H9 (cell line): ENCODE measurements around the gene SCYL3. TPM values are rescaled to one million over a fixed set of nuclear protein-coding genes. Genes with fewer than 3 reads are reported as not detected.

Source experiments
- DNase-seq: peaks from one replicate; pipeline ENCODE4 v3.0.0-alpha.2; 2017
- H2AFZ ChIP-seq: one replicate; pipeline ENCODE4 v1.6.1; 2013; ENCODE audit warnings: mild to moderate bottlenecking, low read length, control low read depth, moderate library complexity
- H2AK5ac ChIP-seq: 2 replicates; pipeline ENCODE4 v1.6.1; 2013; ENCODE audit warnings: low read length, control low read depth, mixed read lengths; ENCODE audit not compliant: insufficient read length
- H2BK120ac ChIP-seq: one replicate; pipeline ENCODE4 v1.6.1; 2013; ENCODE audit warnings: low read depth, mild to moderate bottlenecking, low read length, control low read depth, inconsistent platforms; ENCODE audit not compliant: poor library complexity, severe bottlenecking
- H2BK12ac ChIP-seq: 2 replicates; pipeline ENCODE4 v1.6.1; 2013; ENCODE audit warnings: low read length, control low read depth, mixed read lengths, low read depth; ENCODE audit not compliant: insufficient read length
- H2BK15ac ChIP-seq: 2 replicates; pipeline ENCODE4 v1.6.1; 2013; ENCODE audit warnings: low read depth, low read length, control low read depth
- H2BK20ac ChIP-seq: one replicate; pipeline ENCODE4 v1.6.1; 2013; ENCODE audit warnings: low read depth, mild to moderate bottlenecking, low read length, control low read depth, inconsistent platforms; ENCODE audit not compliant: poor library complexity, severe bottlenecking
- H2BK5ac ChIP-seq: 2 replicates; pipeline ENCODE4 v1.6.1; 2013; ENCODE audit warnings: low read length, control low read depth, mixed read lengths; ENCODE audit not compliant: insufficient read length
- H3K14ac ChIP-seq: 2 replicates; pipeline ENCODE4 v1.6.1; 2013; ENCODE audit warnings: low read length, control low read depth; ENCODE audit not compliant: insufficient read depth
- H3K18ac ChIP-seq: 2 replicates; pipeline ENCODE4 v1.6.1; 2013; ENCODE audit warnings: low read depth, mild to moderate bottlenecking, mixed read lengths, low read length, control low read depth; ENCODE audit not compliant: insufficient read length
- H3K23ac ChIP-seq: 2 replicates; pipeline ENCODE4 v1.6.1; 2013; ENCODE audit warnings: low read length, control low read depth, mixed read lengths, low read depth; ENCODE audit not compliant: insufficient read length
- H3K23me2 ChIP-seq: 2 replicates; pipeline ENCODE4 v1.6.1; 2013; ENCODE audit warnings: low read depth, mild to moderate bottlenecking, mixed read lengths, low read length, control low read depth; ENCODE audit not compliant: insufficient read length, poor library complexity, severe bottlenecking
- H3K27ac ChIP-seq: 2 replicates; pipeline ENCODE4 v1.5.1; 2013; ENCODE audit warnings: low read length, control low read depth, mixed read lengths, low read depth; ENCODE audit not compliant: insufficient read length
- H3K27me3 ChIP-seq: 2 replicates; pipeline ENCODE4 v1.6.1; 2013; ENCODE audit warnings: low read length, control low read depth, inconsistent platforms; ENCODE audit not compliant: insufficient read depth
- H3K4ac ChIP-seq: 2 replicates; pipeline ENCODE4 v1.6.1; 2013; ENCODE audit warnings: low read depth, mild to moderate bottlenecking, control low read depth, inconsistent platforms, low read length, moderate library complexity
- H3K4me1 ChIP-seq: 2 replicates; pipeline ENCODE4 v1.6.1; 2013; ENCODE audit warnings: low read length, control low read depth, inconsistent platforms; ENCODE audit not compliant: insufficient read depth
- H3K4me2 ChIP-seq: 2 replicates; pipeline ENCODE4 v1.6.1; 2013; ENCODE audit warnings: low read length, control low read depth, mixed read lengths; ENCODE audit not compliant: insufficient read length, insufficient read depth
- H3K56ac ChIP-seq: 2 replicates; pipeline ENCODE4 v1.6.1; 2013; ENCODE audit warnings: low read depth, mild to moderate bottlenecking, mixed read lengths, low read length, control low read depth; ENCODE audit not compliant: insufficient read length
- H3K79me1 ChIP-seq: 2 replicates; pipeline ENCODE4 v1.6.1; 2013; ENCODE audit warnings: low read depth, mild to moderate bottlenecking, moderate library complexity, low read length, control low read depth, inconsistent platforms; ENCODE audit not compliant: insufficient read depth, poor library complexity, severe bottlenecking
- H3K79me2 ChIP-seq: 2 replicates; pipeline ENCODE4 v1.6.1; 2013; ENCODE audit warnings: low read length, control low read depth, inconsistent platforms; ENCODE audit not compliant: insufficient read depth
- H3K9ac ChIP-seq: 2 replicates; pipeline ENCODE4 v1.6.1; 2013; ENCODE audit warnings: low read length, control low read depth, mixed read lengths; ENCODE audit not compliant: insufficient read length; ENCODE audit errors: extremely low read depth
- H3K9me3 ChIP-seq: one replicate; pipeline ENCODE4 v1.6.1; 2013; ENCODE audit warnings: low read depth, low read length, inconsistent platforms; ENCODE audit not compliant: control insufficient read depth
- H3T11ph ChIP-seq: one replicate; pipeline ENCODE4 v1.6.1; 2013; ENCODE audit warnings: mild to moderate bottlenecking, low read length, control low read depth, inconsistent platforms
- H4K20me1 ChIP-seq: one replicate; pipeline ENCODE4 v1.6.1; 2013; ENCODE audit not compliant: control insufficient read depth, insufficient read length, insufficient read depth
- H4K5ac ChIP-seq: 2 replicates; pipeline ENCODE4 v1.6.1; 2013; ENCODE audit warnings: low read depth, mild to moderate bottlenecking, mixed read lengths, low read length, control low read depth; ENCODE audit not compliant: insufficient read length
- H4K8ac ChIP-seq: replicated peaks from 2 replicates; pipeline ENCODE4 v1.6.1; 2013; ENCODE audit warnings: low read length, control low read depth, mixed read lengths, low read depth; ENCODE audit not compliant: insufficient read length
- H4K91ac ChIP-seq: 2 replicates; pipeline ENCODE4 v1.6.1; 2013; ENCODE audit warnings: low read depth, mild to moderate bottlenecking, moderate library complexity, mixed read lengths, low read length, control low read depth; ENCODE audit not compliant: insufficient read length
- H3K27ac Mint-ChIP-seq, 3 experiments: 2 replicates in 2 of 3; 3 replicates in 1 of 3; pipeline ENCODE4 v1.8.0; 2020 to 2021; ENCODE audit warnings: mixed read lengths in 3 of 3, mild to moderate bottlenecking in 1 of 3, moderate library complexity in 1 of 3
- H3K27me3 Mint-ChIP-seq: 2 replicates; pipeline ENCODE4 v1.8.0; 2021; ENCODE audit warnings: low read depth, mild to moderate bottlenecking, moderate library complexity, mixed read lengths
- H3K36me3 Mint-ChIP-seq, 3 experiments: 2 replicates in 2 of 3; 3 replicates in 1 of 3; pipeline ENCODE4 v1.8.0; 2020 to 2021; ENCODE audit warnings: low read depth in 3 of 3, mixed read lengths in 3 of 3; ENCODE audit not compliant: insufficient read depth in 1 of 3
- H3K4me1 Mint-ChIP-seq, 2 experiments: 2 replicates each; pipeline ENCODE4 v1.8.0; 2020; ENCODE audit warnings: mixed read lengths in 2 of 2
- H3K4me3 Mint-ChIP-seq, 2 experiments: 2 replicates in 1 of 2; 3 replicates in 1 of 2; pipeline ENCODE4 v1.8.0; 2020 to 2021; ENCODE audit warnings: mild to moderate bottlenecking in 2 of 2, mixed read lengths in 2 of 2, moderate library complexity in 1 of 2
- H3K9me3 Mint-ChIP-seq, 2 experiments: 2 replicates in 1 of 2; 3 replicates in 1 of 2; pipeline ENCODE4 v1.8.0; 2020; ENCODE audit warnings: mild to moderate bottlenecking in 2 of 2, mixed read lengths in 2 of 2, moderate library complexity in 1 of 2
- CTCF ChIP-seq: fragments of 200-600 bp; sonication (generic); conservative IDR thresholded peaks from 3 replicates; pipeline ENCODE4 v1.8.0; 2021; ENCODE audit warnings: antibody characterized with exemption, mild to moderate bottlenecking
- WGBS: extraction: QIAGEN DNeasy Blood & Tissue Kit; methylation state at CpG from one replicate; pipeline ENCODE4 v1.1.7; 2013; ENCODE audit warnings: missing lambda C conversion rate, low lambda C conversion rate, mixed read lengths; ENCODE audit not compliant: insufficient read length; ENCODE audit errors: extremely low coverage; 5-methylcytosine and 5-hydroxymethylcytosine counted together
- long read RNA-seq: library from polyadenylated mRNA; unstranded; transcript quantifications from one replicate; pipeline ENCODE4 v2.0.0, GENCODE V29; 2020
- total RNA-seq: library from RNA; stranded (reverse); gene quantifications from 2 replicates; pipeline ENCODE4 v1.2.1, GENCODE V29; 2021

SCYL3 gene
- 3.6 and 3.9 TPM in 2 replicates for total RNA-seq
- long read RNA-seq, full-length matches to known transcripts = 11 of 18 reads
- long read RNA-seq, partial matches to known transcripts = 3 of 18 reads
- long read RNA-seq, other reads (novel, unspliced or antisense) = 4 of 18 reads

DNA sequence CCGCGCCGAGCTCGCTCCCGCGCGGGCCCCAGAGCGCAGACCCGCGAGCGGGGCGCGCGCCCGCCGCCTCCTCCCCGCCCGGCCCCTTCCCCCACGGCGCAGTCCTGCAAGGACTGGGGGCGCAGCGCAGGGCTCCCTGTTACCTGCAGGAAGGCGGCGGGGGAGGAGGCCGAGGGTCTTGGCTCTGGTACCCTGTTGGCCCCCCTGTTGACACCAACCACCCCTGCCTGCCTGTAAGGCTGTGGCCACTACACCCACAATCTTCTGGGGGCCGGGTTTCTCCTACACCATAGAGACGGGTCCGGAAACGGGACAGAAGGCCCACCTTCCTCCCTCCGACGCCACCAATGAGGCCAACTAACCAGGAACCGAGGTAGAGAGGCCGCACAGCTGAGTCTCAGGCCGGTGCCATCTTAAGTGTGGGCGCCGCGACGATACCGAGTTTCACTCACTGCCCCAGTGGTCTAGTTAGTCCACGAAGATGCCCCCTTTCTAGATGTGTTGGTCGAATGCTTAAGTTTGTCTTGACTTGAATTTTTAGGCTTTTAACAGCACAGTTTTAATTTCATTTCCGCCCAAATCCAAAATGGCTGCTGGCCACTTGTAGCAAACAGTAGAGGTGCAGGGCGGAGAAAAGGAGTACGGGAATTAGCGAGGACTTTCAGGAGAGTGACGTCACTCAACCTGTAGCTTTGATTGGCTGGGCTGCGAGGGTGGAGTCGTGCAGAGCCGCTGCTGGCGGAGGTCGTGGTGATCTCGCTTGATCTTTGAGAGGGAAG lies at the start of gene SCYL3:
Gene SCYL3 (minus strand): TSS at position 252 of the 779 bp plus-strand sequence. CDS start 5,056 bp downstream, outside the sequence.
- Histone ChIP-seq H2BK12ac (no peak within 1 kb of the TSS), H2AFZ (peak within 1 kb of the TSS; percentile 85), H3K27me3 (no peaks in the 10 kb centered on the region), H4K20me1 (no peaks in the 10 kb centered on the region), H3K27ac (peak within 1 kb of the TSS; percentile 13), H3K79me2 (peaks cover 2% of the 10 kb centered on the region; the same call in 1 of the 2 replicates), H3T11ph (peak within 1 kb of the TSS; percentile 85), H2BK15ac (no peak within 1 kb of the TSS), H3K4me1 (no peaks in the 10 kb centered on the region; the same call in 1 of the 2 replicates), H4K5ac (peak within 1 kb of the TSS; percentile 96), H3K56ac (peak within 1 kb of the TSS; percentile 86), H2BK20ac (peak within 1 kb of the TSS; percentile 46), H3K9ac (peak within 1 kb of the TSS; percentile 95), H3K23ac (no peak within 1 kb of the TSS), H2BK5ac (peak within 1 kb of the TSS; percentile 95), H3K4me2 (peak within 1 kb of the TSS; percentile 91), H2BK120ac (no peak within 1 kb of the TSS), H2AK5ac (no peak within 1 kb of the TSS), H4K91ac (no peak within 1 kb of the TSS), H3K4ac (no peak within 1 kb of the TSS; the same call in 1 of the 2 replicates), H3K23me2 (peaks cover 7% of the 10 kb centered on the region), H3K79me1 (no peaks in the 10 kb centered on the region), H3K9me3 (no peaks in the 10 kb centered on the region), H3K18ac (peak within 1 kb of the TSS; percentile 99), H4K8ac (no peak within 1 kb of the TSS), H3K14ac (peak within 1 kb of the TSS; percentile 99)
- TF ChIP-seq CTCF = no peak
- peak within 1 kb of the TSS; percentile 83 to 91 for H3K4me3 Mint-ChIP-seq
- no peaks in the 10 kb centered on the region for H3K36me3 Mint-ChIP-seq
- no peaks in the 10 kb centered on the region for H3K27me3 Mint-ChIP-seq
- peak within 1 kb of the TSS; percentile 100 for H3K27ac Mint-ChIP-seq
- H3K4me1 Mint-ChIP-seq = peaks cover 54 to 57% of the 10 kb centered on the region in 2 experiments
- H3K9me3 Mint-ChIP-seq = no peaks in the 10 kb centered on the region
- peak; percentile 97 for DNase-seq
- no CpG with 5 or more reads among the region's 52 CpGs for WGBS
